BLaER1 treated with 17β-estradiol and CSF1 and Interleukin-3, amounts not matched to agents 10 nM and 100 nM (cell line): ENCODE measurements around the gene HPCAL4.

Experiments used
- H3K27ac ChIP-seq, 11 experiments: shearing (Covaris generic); formaldehyde crosslinking; 2 replicates each; pipeline ENCODE4 v1.8.1; 2022
- H3K27me3 ChIP-seq, 11 experiments: shearing (Covaris generic); formaldehyde crosslinking; 2 replicates each; pipeline ENCODE4 v1.8.1; 2022
- H3K36me3 ChIP-seq, 11 experiments: shearing (Covaris generic); formaldehyde crosslinking; 2 replicates each; pipeline ENCODE4 v1.8.1; 2022
- H3K4me1 ChIP-seq, 10 experiments: shearing (Covaris generic); formaldehyde crosslinking; 2 replicates each; pipeline ENCODE4 v1.8.1; 2022
- H3K4me2 ChIP-seq, 11 experiments: shearing (Covaris generic); formaldehyde crosslinking; 2 replicates each; pipeline ENCODE4 v1.8.1; 2022
- H3K4me3 ChIP-seq, 10 experiments: shearing (Covaris generic); formaldehyde crosslinking; 2 replicates each; pipeline ENCODE4 v1.8.1; 2022
- H3K9ac ChIP-seq, 11 experiments: shearing (Covaris generic); formaldehyde crosslinking; 2 replicates each; pipeline ENCODE4 v1.8.1; 2022
- H3K9me3 ChIP-seq, 11 experiments: shearing (Covaris generic); formaldehyde crosslinking; replicated peaks in 1 of 11; 2 replicates each; pipeline ENCODE4 v1.8.1; 2022
- H4K20me1 ChIP-seq, 11 experiments: shearing (Covaris generic); formaldehyde crosslinking; 2 replicates each; pipeline ENCODE4 v1.8.1; 2022
- Cebpa-rat ChIP-seq, 11 experiments: shearing (Covaris generic); IDR thresholded peaks; 2 replicates each; pipeline ENCODE4 v1.8.1; 2022

HPCAL4 gene

DNA sequence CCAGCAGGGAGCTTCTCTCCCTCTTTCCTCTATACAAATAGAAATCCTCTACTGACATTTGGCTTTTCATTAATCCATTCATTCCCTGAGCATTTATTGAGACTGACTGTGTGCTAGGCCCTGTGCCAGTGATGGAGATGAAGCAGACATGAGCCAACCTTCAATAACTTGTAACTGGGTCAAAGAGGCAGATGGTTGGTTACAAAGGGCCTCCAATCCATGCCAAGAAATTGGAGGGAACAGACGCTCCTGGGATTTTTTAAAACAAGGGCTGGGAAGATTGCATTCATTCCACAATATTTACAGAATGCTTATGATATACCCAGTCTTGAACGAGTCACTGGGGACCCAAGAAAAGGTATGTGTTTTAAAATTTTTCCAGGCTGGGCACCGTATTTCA lies 6.2 kb downstream of the HPCAL4 start:
- Histone ChIP-seq H3K4me2 (no peak overlapping the region), H3K27me3 (peaks cover 0 to 4% (median 3%) of the 10 kb centered on the region in 11 experiments; a peak in 7 of 22 replicates)

DNA sequence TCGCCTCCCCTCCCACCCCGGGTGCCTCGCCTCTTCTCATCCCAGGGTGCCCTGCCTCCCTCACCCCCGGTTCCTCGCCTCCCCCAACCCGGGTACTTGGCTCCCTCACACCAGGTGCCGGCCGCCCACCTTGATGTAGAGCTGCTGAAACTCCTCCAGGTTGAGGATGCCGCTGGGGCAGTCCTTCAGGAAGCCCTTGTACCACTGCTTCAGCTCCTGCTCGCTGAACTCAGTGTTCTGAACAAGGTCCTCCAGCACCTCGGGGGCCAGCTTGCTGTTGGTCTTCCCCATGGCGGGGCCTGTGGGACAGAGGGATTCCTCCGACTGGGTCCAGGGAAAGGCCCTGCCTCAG lies 6.9 kb downstream of the HPCAL4 start:
- Histone ChIP-seq H3K27me3 (0 out of 22 replicates have a peak, but pooled peaks cover 0 to 2% (median 0%) of the 10 kb centered on the region in 11 experiments), H3K4me3 (no peak overlapping the region), H3K9me3 (no peaks in the 10 kb centered on the region), H3K36me3 (no peaks in the 10 kb centered on the region), H4K20me1 (no peaks in the 10 kb centered on the region), H3K4me2 (no peak overlapping the region), H3K9ac (no peak overlapping the region), H3K4me1 (peaks cover 0 to 8% (median 4%) of the 10 kb centered on the region in 10 experiments; a peak in 14 of 20 replicates), H3K27ac (no peak overlapping the region)
- TF ChIP-seq Cebpa-rat (IDR thresholded peaks at IDR 0.05) = no peak

More for the DNA sequence above, 6.2 kb downstream of the HPCAL4 start:
- H3K27ac ChIP-seq = no peak overlapping the region
- no peaks in the 10 kb centered on the region for H3K9me3 ChIP-seq
- H3K9ac ChIP-seq = no peak overlapping the region
- H3K4me3 ChIP-seq = no peak overlapping the region
- TF ChIP-seq Cebpa-rat (IDR thresholded peaks at IDR 0.05) = no peak
- H4K20me1 ChIP-seq = peaks cover 0 to 4% (median 0%) of the 10 kb centered on the region in 11 experiments; a peak in 1 of 22 replicates
- peaks cover 0 to 14% (median 9%) of the 10 kb centered on the region in 10 experiments; a peak in 14 of 20 replicates for H3K4me1 ChIP-seq
- H3K36me3 ChIP-seq = no peaks in the 10 kb centered on the region

DNA sequence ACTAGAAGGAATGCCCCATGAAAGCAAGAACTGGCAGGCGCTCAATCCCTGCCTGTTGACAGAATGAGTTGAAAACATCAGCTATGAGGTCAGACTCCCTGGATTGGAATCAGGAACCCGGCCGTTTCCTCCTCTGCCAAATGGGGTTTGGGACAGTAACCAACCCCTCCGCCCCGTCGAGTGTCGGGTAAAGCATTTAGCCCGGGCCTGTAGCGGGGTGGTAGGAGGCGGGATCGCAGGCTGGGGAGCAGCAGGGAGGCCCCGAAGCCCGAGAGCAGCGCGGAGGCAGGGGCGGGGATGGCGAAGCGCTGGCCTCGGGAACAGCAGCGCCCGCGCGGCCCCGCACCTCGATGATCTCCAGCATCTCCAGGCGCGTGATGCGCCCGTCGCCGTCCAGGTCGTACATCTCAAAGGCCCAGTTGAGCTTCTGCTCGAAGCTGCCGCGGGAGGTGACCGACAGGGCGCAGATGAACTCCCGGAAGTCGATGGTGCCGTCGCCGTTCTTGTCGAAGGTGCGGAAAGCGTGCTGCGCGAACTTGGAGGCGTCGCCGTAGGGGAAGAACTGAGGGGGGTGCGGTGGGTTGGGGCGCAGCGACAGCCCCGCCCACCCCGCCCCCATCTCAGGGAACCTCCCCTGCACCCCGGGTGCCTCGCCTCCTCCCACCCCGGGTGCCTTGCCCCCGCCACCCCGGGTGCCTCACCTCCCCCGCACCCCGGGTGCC lies 7.5 kb downstream of the HPCAL4 start:
- no peaks in the 10 kb centered on the region for H3K27me3 ChIP-seq
- H3K4me3 ChIP-seq = no peak overlapping the region
- no peak overlapping the region for H3K9ac ChIP-seq
- TF ChIP-seq Cebpa-rat (IDR thresholded peaks at IDR 0.05) = no peak
- H3K4me2 ChIP-seq = no peak overlapping the region
- H3K9me3 ChIP-seq = no peaks in the 10 kb centered on the region
- peaks cover 0 to 2% (median 0%) of the 10 kb centered on the region in 10 experiments; a peak in 5 of 20 replicates for H3K4me1 ChIP-seq
- H3K27ac ChIP-seq = no peak overlapping the region
- no peaks in the 10 kb centered on the region for H4K20me1 ChIP-seq
- no peaks in the 10 kb centered on the region for H3K36me3 ChIP-seq

DNA sequence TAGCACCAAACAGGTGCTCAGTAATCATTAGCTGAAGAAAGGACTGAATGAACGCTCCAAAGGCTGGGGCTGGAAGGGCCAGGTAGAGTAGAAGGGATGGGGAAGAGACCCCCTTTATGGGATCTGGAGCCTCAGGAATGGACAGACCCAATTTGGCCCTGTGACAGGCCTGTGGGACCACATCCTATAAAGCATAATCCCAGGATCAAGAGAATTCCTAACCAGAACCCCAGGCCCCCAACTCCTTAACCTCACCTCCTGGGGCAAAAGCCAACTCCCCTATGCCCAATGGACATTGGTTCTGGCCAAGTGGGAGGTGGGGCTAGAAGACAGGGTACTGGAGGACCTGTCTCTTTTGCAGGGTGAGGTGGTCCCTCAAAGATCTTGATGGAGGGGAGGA lies 9.2 kb downstream of the HPCAL4 start:
- no peak overlapping the region for H3K4me3 ChIP-seq
- TF ChIP-seq Cebpa-rat (IDR thresholded peaks at IDR 0.05) = no peak
- no peak overlapping the region for H3K27ac ChIP-seq
- peaks cover 0 to 3% (median under 1%) of the 10 kb centered on the region in 10 experiments; a peak in 9 of 20 replicates for H3K4me1 ChIP-seq
- no peak overlapping the region for H3K4me2 ChIP-seq
- H3K9ac ChIP-seq = no peak overlapping the region
- H3K27me3 ChIP-seq = no peaks in the 10 kb centered on the region
- no peaks in the 10 kb centered on the region for H3K36me3 ChIP-seq
- H3K9me3 ChIP-seq = no peaks in the 10 kb centered on the region
- no peaks in the 10 kb centered on the region for H4K20me1 ChIP-seq

DNA sequence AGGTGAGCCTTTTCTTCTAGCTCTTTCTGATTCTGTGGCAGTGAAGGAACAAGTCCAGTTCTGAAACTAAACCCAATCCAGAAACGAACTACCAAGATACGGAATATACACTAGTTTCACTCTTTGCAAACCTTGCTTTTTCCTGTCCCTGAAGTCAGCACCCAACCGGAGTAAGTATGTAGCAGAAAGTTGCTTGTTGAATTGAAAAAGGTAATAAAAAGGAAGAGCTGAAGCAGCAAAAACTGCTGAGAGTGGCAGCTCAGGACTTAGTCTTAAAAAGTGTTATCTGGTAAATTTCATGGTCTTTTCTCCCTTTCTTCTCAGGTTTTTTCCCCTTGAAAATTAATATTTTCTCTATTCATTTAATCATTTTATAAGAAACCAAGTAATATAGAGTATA lies 9.9 kb downstream of the HPCAL4 start:
- no peaks in the 10 kb centered on the region for H3K27me3 ChIP-seq
- TF ChIP-seq Cebpa-rat (IDR thresholded peaks at IDR 0.05) = no peak
- no peak overlapping the region for H3K4me3 ChIP-seq

DNA sequence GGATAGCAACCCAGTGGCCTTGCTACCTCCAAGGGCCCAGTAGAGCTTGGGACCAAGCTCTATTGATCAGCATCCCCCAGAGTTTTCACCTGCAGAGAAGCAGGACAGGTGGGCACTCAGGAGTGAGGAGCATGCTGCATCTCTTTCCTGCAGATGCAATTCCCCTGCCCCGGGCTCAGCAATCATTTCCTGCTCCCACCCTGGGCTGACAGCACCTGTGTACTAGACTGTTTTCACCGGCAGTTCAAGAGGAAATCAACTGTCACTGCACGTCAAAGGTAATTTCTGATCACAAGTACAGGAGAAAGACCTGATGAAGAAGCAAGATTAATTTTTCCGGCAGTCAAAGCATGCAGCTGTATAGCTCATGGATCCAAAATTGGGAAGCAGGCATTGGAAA lies 10.5 kb downstream of the HPCAL4 start:
- no peaks in the 10 kb centered on the region for H3K27me3 ChIP-seq

More for the DNA sequence above, 9.9 kb downstream of the HPCAL4 start:
- Histone ChIP-seq H3K4me2 (no peak overlapping the region), H4K20me1 (no peaks in the 10 kb centered on the region), H3K4me1 (peaks cover 0 to 9% (median 3%) of the 10 kb centered on the region in 10 experiments; a peak in 9 of 20 replicates), H3K36me3 (no peaks in the 10 kb centered on the region), H3K9ac (no peak overlapping the region), H3K27ac (no peak overlapping the region), H3K9me3 (no peaks in the 10 kb centered on the region)

DNA sequence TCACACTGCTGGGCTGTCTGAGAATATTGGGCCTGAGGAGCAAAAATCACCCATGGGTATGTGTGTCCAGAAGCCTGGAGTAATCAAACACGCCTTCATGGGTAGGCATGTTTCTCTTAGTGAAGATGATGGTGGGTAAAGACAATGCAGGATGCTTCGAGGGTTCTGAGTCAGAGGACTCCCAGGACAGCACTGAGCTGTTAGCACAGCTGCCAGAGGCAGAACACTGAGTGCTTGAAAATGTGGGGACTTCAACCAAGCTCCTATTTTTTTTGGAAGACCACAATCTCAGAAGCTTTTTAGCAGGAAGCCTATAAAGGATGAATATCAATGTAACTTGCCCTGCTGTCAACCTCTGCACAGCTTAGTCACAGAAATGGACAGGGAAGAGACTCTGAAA lies 11.4 kb downstream of the HPCAL4 start:
- H3K9ac ChIP-seq = no peak overlapping the region
- H3K27me3 ChIP-seq = no peaks in the 10 kb centered on the region
- no peak overlapping the region for H3K27ac ChIP-seq
- TF ChIP-seq Cebpa-rat (IDR thresholded peaks at IDR 0.05) = no peak
- H3K4me2 ChIP-seq = no peak overlapping the region
- H3K4me1 ChIP-seq = peaks cover 0 to 9% (median 3%) of the 10 kb centered on the region in 10 experiments; a peak in 9 of 20 replicates
- no peaks in the 10 kb centered on the region for H3K9me3 ChIP-seq
- no peak overlapping the region for H3K4me3 ChIP-seq
- H3K36me3 ChIP-seq = no peaks in the 10 kb centered on the region
- no peaks in the 10 kb centered on the region for H4K20me1 ChIP-seq

More for the DNA sequence above, 10.5 kb downstream of the HPCAL4 start:
- H3K9me3 ChIP-seq = no peaks in the 10 kb centered on the region
- H3K27ac ChIP-seq = no peak overlapping the region
- no peak overlapping the region for H3K4me3 ChIP-seq
- no peak overlapping the region for H3K4me2 ChIP-seq
- peaks cover 0 to 9% (median 3%) of the 10 kb centered on the region in 10 experiments; a peak in 9 of 20 replicates for H3K4me1 ChIP-seq
- no peak for TF ChIP-seq Cebpa-rat (IDR thresholded peaks at IDR 0.05)
- no peaks in the 10 kb centered on the region for H4K20me1 ChIP-seq
- no peak overlapping the region for H3K9ac ChIP-seq
- no peaks in the 10 kb centered on the region for H3K36me3 ChIP-seq

DNA sequence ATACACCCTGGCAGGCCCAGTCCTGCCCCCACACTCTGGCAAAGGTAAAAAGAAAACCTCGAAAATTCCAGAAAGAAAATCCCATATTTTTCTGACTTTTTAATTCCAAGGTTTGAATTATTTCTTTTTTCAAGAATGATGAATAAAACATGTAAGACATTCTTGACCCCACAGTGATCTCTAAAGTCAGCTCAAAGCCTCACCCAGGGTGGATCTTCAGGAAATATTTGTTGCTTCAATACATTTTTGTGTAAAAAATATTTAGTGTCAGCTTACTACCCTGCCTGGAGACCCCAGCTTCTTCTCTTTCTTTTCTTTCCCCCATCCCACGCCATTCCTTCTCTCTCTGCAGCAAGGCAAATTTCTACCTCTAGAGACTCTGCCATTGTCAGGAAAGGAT lies 12.3 kb downstream of the HPCAL4 start:
- Histone ChIP-seq H3K4me3 (no peak overlapping the region), H3K9me3 (no peaks in the 10 kb centered on the region), H3K4me1 (peaks cover 6 to 16% (median 8%) of the 10 kb centered on the region in 10 experiments; a peak in 15 of 20 replicates), H4K20me1 (no peaks in the 10 kb centered on the region), H3K9ac (no peak overlapping the region), H3K27ac (no peak overlapping the region), H3K36me3 (no peaks in the 10 kb centered on the region), H3K4me2 (no peak overlapping the region), H3K27me3 (no peaks in the 10 kb centered on the region)
- TF ChIP-seq Cebpa-rat (IDR thresholded peaks at IDR 0.05) = no peak

DNA sequence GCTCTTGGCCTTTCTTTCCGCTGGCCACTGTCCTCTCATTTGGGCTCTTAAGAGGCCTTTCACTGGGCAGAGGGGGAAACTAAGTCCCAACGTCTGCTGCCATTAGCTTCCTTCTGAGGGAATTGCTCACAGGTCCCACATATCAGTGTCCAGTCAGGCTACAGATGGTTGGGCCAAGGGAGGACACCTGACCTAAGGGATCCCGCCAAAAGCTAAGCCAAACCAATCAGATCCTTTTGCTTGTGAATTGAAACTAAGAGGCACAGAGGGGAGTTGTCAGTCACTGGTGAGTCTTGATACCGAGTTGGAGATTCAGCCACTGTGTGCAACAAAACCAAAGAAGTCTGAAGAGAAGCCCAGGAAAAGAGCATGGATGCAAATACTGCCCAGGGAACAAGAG lies 13.6 kb downstream of the HPCAL4 start:
- Histone ChIP-seq H3K4me1 (peaks cover 7 to 16% (median 10%) of the 10 kb centered on the region in 10 experiments; a peak in 19 of 20 replicates), H3K4me2 (no peak overlapping the region), H3K27ac (no peak overlapping the region), H3K27me3 (peaks cover 0 to 2% (median 0%) of the 10 kb centered on the region in 11 experiments; a peak in 1 of 22 replicates), H3K9ac (no peak overlapping the region), H3K4me3 (no peak overlapping the region), H3K9me3 (no peaks in the 10 kb centered on the region), H4K20me1 (no peaks in the 10 kb centered on the region), H3K36me3 (no peaks in the 10 kb centered on the region)
- no peak for TF ChIP-seq Cebpa-rat (IDR thresholded peaks at IDR 0.05)
